ENCODE measurements around the gene VANGL1.
A peak's percentile ranks its signal among the peaks of the same experiment; 100 is the strongest.

VANGL1 gene

GRCh38 chr1:115604508-115604907 is 37.3 kb upstream of the VANGL1 start:
- no peak overlapping the region for H3K4me3 ChIP-seq (ENCODE audit: low read length)
- TF ChIP-seq CTCF (conservative IDR thresholded peaks at IDR 0.05; ENCODE audit: low read length) = no peak
- no peak for DNase-seq (ENCODE audit: low read depth)

GRCh38 chr1:115606305-115606704 is 35.5 kb upstream of the VANGL1 start:
- DNase-seq (ENCODE audit: low read depth) = no peak

GRCh38 chr1:115609021-115609420 is 32.7 kb upstream of the VANGL1 start:
- H3K4me3 ChIP-seq (ENCODE audit: low read length) = no peak overlapping the region
- no peak for DNase-seq (ENCODE audit: low read depth)
- TF ChIP-seq CTCF (conservative IDR thresholded peaks at IDR 0.05; ENCODE audit: low read length) = no peak

More at GRCh38 chr1:115606305-115606704, 35.5 kb upstream of the VANGL1 start:
- no peak overlapping the region for H3K4me3 ChIP-seq (ENCODE audit: low read length)
- no peak for TF ChIP-seq CTCF (conservative IDR thresholded peaks at IDR 0.05; ENCODE audit: low read length)

- DNase-seq (ENCODE audit: low read depth) = no peak
- H3K4me3 ChIP-seq (ENCODE audit: low read length) = no peak overlapping the region
- TF ChIP-seq CTCF (conservative IDR thresholded peaks at IDR 0.05; ENCODE audit: low read length) = no peak
Observed at GRCh38 chr1:115613767-115614166, 28.0 kb upstream of the VANGL1 start.

GRCh38 chr1:115620453-115620852 is 21.3 kb upstream of the VANGL1 start:
- no peak for DNase-seq (ENCODE audit: low read depth)
- H3K4me3 ChIP-seq (ENCODE audit: low read length) = no peak overlapping the region
- no peak for TF ChIP-seq CTCF (conservative IDR thresholded peaks at IDR 0.05; ENCODE audit: low read length)

- DNase-seq (ENCODE audit: low read depth) = no peak
- no peak overlapping the region for H3K4me3 ChIP-seq (ENCODE audit: low read length)
- TF ChIP-seq CTCF (conservative IDR thresholded peaks at IDR 0.05; ENCODE audit: low read length) = no peak
Observed at GRCh38 chr1:115620950-115621349, 20.8 kb upstream of the VANGL1 start.

GRCh38 chr1:115624859-115625258 is 16.9 kb upstream of the VANGL1 start:
- H3K4me3 ChIP-seq (ENCODE audit: low read length) = no peak overlapping the region
- peak; percentile 8 for DNase-seq (ENCODE audit: low read depth)
- TF ChIP-seq CTCF (conservative IDR thresholded peaks at IDR 0.05; ENCODE audit: low read length) = no peak

Data from AG10803 (cell line).